Measurements from ENCODE around the gene EME1.
"Not testable (repeated sequence)": the region's sequence is repeated elsewhere in the genome, so short reads cannot be mapped to it uniquely, and the experiment has no call there.

Gene EME1

DNA sequence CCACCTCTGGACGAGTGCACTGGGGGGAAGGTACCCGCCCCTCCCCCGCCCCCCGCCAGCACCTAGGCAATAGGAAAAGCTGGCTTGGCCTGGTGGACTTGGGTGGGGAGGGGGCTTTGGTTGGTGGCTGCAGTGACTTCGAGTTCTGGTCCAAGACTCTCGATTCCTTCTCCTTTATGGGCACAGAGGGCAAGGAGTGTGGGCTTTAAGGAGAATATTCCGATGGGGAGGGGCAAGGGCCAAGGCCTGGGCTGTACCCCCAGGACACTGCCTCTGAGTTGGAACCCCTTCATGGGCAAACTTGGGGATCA lies 53.4 kb downstream of the EME1 start:
- no peak for DNase-seq (ENCODE audit: low spot score)

DNA sequence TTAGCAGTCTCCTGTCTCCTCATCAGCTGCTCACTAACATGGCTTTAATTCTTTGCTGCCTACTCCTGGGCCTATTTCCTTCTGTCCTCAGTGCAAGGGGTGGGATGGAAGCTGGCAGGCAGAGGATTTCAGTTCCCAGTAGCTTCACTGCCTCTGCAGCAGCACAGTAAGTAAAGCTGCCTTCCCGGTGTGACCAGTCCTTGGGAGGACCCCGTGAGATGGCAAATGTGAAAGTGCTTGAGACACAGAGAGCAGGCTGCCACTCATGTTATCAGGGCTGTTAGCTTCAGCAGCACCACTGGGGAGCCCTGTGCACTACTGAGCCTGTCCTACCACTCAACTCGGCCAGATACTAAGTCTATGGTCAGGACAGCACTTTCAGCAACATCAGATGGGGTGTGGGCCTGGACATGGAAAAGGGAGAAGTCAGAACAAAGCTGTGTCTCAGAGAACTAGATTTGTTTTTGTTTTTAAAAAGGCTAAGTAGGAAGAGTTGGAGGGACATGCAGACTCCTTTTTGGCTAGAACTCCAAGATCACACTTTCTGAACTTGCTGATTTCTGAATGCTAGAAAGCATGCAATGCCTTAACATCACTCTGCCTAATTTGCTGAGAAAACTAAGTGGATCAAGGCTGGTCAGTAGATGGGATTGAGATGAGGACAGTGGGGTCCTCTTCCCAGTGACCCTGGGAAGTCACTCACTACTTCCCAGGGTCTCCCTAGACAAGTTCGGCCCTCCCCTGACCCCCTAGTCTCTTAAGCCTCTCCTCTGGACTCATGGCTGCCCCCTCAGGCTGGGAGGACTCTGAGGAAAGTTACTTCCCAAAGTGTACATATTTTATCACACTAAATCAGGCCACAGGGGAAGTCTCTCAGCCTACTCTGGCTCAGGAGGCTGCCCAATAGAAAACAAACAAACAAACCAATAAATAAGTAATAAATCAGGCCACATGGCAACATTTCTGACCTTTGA lies 54.1 kb downstream of the EME1 start:
- DNase-seq (ENCODE audit: low spot score) = no peak

DNA sequence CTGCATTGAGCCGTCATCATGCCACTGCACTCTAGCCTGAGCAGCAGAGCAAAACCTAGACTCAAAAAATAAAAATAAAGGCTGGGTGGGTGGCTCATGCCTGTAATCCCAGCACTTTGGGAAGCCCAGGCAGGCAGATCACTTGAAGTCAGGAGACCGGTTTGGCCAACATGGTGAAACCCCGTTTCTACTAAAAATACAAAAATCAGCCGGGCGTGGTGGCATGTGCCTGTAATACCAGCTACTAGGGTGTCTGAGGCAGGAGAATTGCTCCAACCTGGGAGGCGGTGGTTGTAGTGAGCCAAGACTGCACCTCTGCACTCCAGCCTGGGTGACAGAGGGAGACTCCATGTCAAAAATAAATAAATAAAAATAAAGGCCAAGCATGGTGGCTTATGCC lies 55.1 kb downstream of the EME1 start:
- not testable (repeated sequence) for DNase-seq (ENCODE audit: low spot score)

DNA sequence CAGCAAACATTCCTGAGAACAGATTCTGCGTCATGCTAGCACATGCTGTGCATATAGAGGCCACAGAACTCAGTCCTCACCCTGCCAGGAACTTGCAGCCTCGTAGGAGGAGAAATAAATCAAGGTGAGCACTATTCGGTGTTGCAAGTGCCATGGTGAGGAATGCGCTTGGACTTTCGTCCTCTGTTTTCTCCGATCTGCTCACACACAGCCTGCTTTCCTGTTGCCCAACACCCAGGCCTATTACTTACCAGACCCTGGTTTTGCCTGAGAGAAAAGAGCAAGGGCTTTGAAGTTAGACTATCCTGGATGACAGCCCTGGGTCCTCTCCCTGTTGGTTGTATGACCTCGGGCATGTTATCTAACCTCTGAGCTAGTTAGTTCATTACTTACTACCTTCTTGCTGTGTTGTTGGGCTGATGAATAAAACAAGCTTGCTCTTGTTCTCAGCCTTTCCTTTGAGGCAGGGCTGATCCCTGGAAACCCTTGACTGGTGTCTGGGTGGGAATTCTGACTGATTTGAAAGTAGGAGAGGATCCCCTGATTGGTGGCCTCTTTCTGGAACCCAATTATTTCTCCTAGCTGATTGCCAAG lies 55.9 kb downstream of the EME1 start:
- DNase-seq (ENCODE audit: low spot score) = no peak

DNA sequence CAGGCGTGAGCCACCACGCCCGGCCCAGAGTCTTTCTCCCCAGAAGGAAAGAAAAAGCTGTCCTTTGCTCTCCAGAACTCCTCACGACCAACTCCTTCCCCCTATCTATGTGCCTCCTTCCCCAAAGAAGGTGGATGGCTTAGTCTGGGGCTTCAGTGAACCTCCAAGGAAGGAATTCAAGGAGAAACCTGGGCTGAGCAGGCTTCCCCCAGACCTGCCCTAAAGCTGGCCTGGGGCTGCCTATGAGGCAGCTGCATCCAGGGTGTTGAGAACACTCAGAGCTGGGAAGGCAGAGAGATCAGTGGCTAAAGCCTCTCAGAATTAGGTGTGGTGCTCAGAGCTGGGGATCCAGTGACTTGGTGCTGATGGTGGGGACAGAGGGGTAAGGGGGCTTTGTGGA lies 56.8 kb downstream of the EME1 start:
- no peak for DNase-seq (ENCODE audit: low spot score)

All from left forelimb (tissue), 1 donor.